ACC112 (cell line): Measurements from ENCODE around the gene ARPC1B.
"Not testable (repeated sequence)": the region's sequence is repeated elsewhere in the genome, so short reads cannot be mapped to it uniquely, and the experiment has no call there.

Source experiments
- H2AFZ ChIP-seq: fragments of 200-600 bp; sonication (generic); one replicate; pipeline ENCODE4 v1.6.0; 2017; ENCODE audit warnings: antibody characterized with exemption, low read length; ENCODE audit not compliant: unreplicated experiment
- H3K27ac ChIP-seq: fragments of 200-600 bp; sonication (generic); 2 replicates; pipeline ENCODE4 v1.5.1; 2014; ENCODE audit warnings: low read depth, mild to moderate bottlenecking, antibody characterized with exemption, low read length, moderate library complexity
- H3K27me3 ChIP-seq: fragments of 200-600 bp; sonication (generic); 2 replicates; pipeline ENCODE4 v1.6.1; 2014; ENCODE audit warnings: mild to moderate bottlenecking, antibody characterized with exemption, low read length, moderate library complexity, mixed read lengths; ENCODE audit not compliant: insufficient read depth
- H3K36me3 ChIP-seq: fragments of 200-600 bp; sonication (generic); 2 replicates; pipeline ENCODE4 v1.6.1; 2016; ENCODE audit warnings: mild to moderate bottlenecking, antibody characterized with exemption, low read length, moderate library complexity, mixed read lengths; ENCODE audit not compliant: insufficient read depth
- H3K4me1 ChIP-seq: fragments of 200-600 bp; sonication (generic); one replicate; pipeline ENCODE4 v1.6.1; 2016; ENCODE audit warnings: low read length, mixed read lengths; ENCODE audit not compliant: insufficient read depth, unreplicated experiment, control insufficient read depth
- H3K4me3 ChIP-seq: fragments of 200-600 bp; sonication (generic); 2 replicates; pipeline ENCODE4 v1.5.1; 2014; ENCODE audit warnings: mild to moderate bottlenecking, low read depth, low read length
- H3K79me2 ChIP-seq: fragments of 200-600 bp; sonication (generic); one replicate; pipeline ENCODE4 v1.6.0; 2016; ENCODE audit warnings: low read length; ENCODE audit not compliant: control insufficient read depth, unreplicated experiment, insufficient read depth

Gene ARPC1B

GRCh38 chr7:99415513-99416127 is 41.1 kb downstream of the ARPC1B start:
- not testable (repeated sequence) for H3K27me3 ChIP-seq, H3K4me1 ChIP-seq, H3K27ac ChIP-seq, H2AFZ ChIP-seq, H3K4me3 ChIP-seq
- Histone ChIP-seq H3K36me3 (peaks cover 20% of the 10 kb centered on the region), H3K79me2 (peaks cover 12% of the 10 kb centered on the region)

- Histone ChIP-seq H3K36me3 (peaks cover 11% of the 10 kb centered on the region; the same call in 1 of the 2 replicates), H3K27me3 (no peaks in the 10 kb centered on the region), H2AFZ (no peak overlapping the region), H3K4me1 (no peaks in the 10 kb centered on the region), H3K27ac (no peak overlapping the region), H3K79me2 (peaks cover 2% of the 10 kb centered on the region), H3K4me3 (no peak overlapping the region)
Measured at GRCh38 chr7:99418260-99418659, 43.7 kb downstream of the ARPC1B start.

- peaks cover 9% of the 10 kb centered on the region; the same call in 1 of the 2 replicates for H3K36me3 ChIP-seq
- H3K4me1 ChIP-seq = no peaks in the 10 kb centered on the region
- H3K27me3 ChIP-seq = no peaks in the 10 kb centered on the region
- H3K79me2 ChIP-seq = no peaks in the 10 kb centered on the region
- no peak overlapping the region for H2AFZ ChIP-seq
- H3K4me3 ChIP-seq = no peak overlapping the region
- no peak overlapping the region for H3K27ac ChIP-seq
Measured at GRCh38 chr7:99419323-99420021, 44.9 kb downstream of the ARPC1B start.

GRCh38 chr7:99420213-99420612 is 45.7 kb downstream of the ARPC1B start:
- Histone ChIP-seq H3K79me2 (no peaks in the 10 kb centered on the region), H3K27ac (no peak overlapping the region), H3K4me3 (no peak overlapping the region)

GRCh38 chr7:99420986-99421385 is 46.5 kb downstream of the ARPC1B start:
- Histone ChIP-seq H3K27me3 (no peaks in the 10 kb centered on the region), H2AFZ (no peak overlapping the region), H3K36me3 (peaks cover 9% of the 10 kb centered on the region; the same call in 1 of the 2 replicates), H3K27ac (no peak overlapping the region), H3K79me2 (no peaks in the 10 kb centered on the region), H3K4me3 (no peak overlapping the region), H3K4me1 (no peaks in the 10 kb centered on the region)

More at GRCh38 chr7:99420213-99420612, 45.7 kb downstream of the ARPC1B start:
- H2AFZ ChIP-seq = no peak overlapping the region
- H3K36me3 ChIP-seq = peaks cover 9% of the 10 kb centered on the region; the same call in 1 of the 2 replicates
- H3K27me3 ChIP-seq = no peaks in the 10 kb centered on the region
- H3K4me1 ChIP-seq = no peaks in the 10 kb centered on the region

GRCh38 chr7:99422186-99422585 is 47.7 kb downstream of the ARPC1B start:
- no peak overlapping the region for H3K27ac ChIP-seq
- H3K4me1 ChIP-seq = no peaks in the 10 kb centered on the region
- no peaks in the 10 kb centered on the region for H3K79me2 ChIP-seq
- H3K4me3 ChIP-seq = no peak overlapping the region
- H3K36me3 ChIP-seq = peaks cover 9% of the 10 kb centered on the region; the same call in 1 of the 2 replicates
- no peaks in the 10 kb centered on the region for H3K27me3 ChIP-seq
- no peak overlapping the region for H2AFZ ChIP-seq

GRCh38 chr7:99422625-99423024 is 48.1 kb downstream of the ARPC1B start:
- no peak overlapping the region for H3K27ac ChIP-seq
- no peak overlapping the region for H3K4me3 ChIP-seq
- no peak overlapping the region for H2AFZ ChIP-seq
- no peaks in the 10 kb centered on the region for H3K27me3 ChIP-seq
- peaks cover 7% of the 10 kb centered on the region; the same call in 1 of the 2 replicates for H3K36me3 ChIP-seq
- no peaks in the 10 kb centered on the region for H3K79me2 ChIP-seq
- H3K4me1 ChIP-seq = no peaks in the 10 kb centered on the region

- no peak overlapping the region for H2AFZ ChIP-seq
- H3K36me3 ChIP-seq = no peaks in the 10 kb centered on the region; the same call in 1 of the 2 replicates
- H3K27me3 ChIP-seq = no peaks in the 10 kb centered on the region
- no peak overlapping the region for H3K4me3 ChIP-seq
- no peak overlapping the region for H3K27ac ChIP-seq
- H3K79me2 ChIP-seq = no peaks in the 10 kb centered on the region
- H3K4me1 ChIP-seq = no peaks in the 10 kb centered on the region
Measured at GRCh38 chr7:99424932-99425730, 50.6 kb downstream of the ARPC1B start.

GRCh38 chr7:99428972-99429566 is 54.5 kb downstream of the ARPC1B start:
- Histone ChIP-seq H3K36me3 (peaks cover 4% of the 10 kb centered on the region; the same call in 1 of the 2 replicates), H2AFZ (no peak overlapping the region), H3K4me1 (no peaks in the 10 kb centered on the region), H3K27ac (no peak overlapping the region), H3K79me2 (no peaks in the 10 kb centered on the region), H3K27me3 (no peaks in the 10 kb centered on the region), H3K4me3 (no peak overlapping the region)

GRCh38 chr7:99429756-99430155 is 55.2 kb downstream of the ARPC1B start:
- Histone ChIP-seq H3K79me2 (no peaks in the 10 kb centered on the region), H3K27ac (no peak overlapping the region), H3K4me1 (no peaks in the 10 kb centered on the region), H3K4me3 (no peak overlapping the region), H3K36me3 (peaks cover 4% of the 10 kb centered on the region; the same call in 1 of the 2 replicates), H3K27me3 (no peaks in the 10 kb centered on the region), H2AFZ (no peak overlapping the region)
